Measurements from ENCODE around the gene KRTAP9-9.
"Not testable (repeated sequence)": the region's sequence is repeated elsewhere in the genome, so short reads cannot be mapped to it uniquely, and the experiment has no call there.

DNA sequence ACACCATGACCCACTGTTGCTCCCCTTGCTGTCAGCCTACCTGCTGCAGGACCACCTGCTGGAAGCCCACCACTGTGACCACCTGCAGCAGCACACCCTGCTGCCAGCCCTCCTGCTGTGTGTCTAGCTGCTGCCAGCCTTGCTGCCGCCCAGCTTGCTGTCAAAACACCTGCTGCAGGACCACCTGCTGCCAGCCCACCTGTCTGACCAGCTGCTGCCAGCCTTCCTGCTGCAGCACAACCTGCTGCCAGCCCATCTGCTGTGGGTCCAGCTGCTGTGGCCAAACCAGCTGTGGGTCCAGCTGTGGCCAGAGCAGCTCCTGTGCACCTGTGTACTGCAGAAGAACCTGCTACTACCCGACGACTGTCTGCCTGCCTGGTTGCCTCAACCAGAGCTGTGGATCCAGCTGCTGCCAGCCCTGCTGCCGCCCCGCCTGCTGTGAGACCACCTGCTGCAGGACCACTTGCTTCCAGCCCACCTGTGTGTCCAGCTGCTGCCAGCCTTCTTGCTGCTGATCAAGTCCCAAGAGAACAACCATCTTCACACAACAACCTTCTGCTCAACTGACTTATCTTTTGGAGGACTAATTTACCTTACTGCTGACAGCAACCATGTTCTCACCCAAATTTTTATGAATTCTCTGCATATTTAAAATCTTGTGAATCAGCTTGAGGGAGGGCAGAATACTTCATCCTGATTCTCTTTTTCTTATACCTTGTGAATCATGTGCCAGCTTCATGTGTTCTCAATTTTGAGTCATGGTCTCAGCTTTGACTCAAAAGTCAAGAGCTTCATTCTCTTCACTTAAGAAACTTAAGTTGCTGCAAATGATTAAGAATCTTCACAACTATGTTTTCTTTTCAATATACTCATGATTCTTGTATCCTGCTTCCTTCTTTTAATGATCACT is at the start of gene KRTAP9-9:
- TF ChIP-seq, protein P1, sequence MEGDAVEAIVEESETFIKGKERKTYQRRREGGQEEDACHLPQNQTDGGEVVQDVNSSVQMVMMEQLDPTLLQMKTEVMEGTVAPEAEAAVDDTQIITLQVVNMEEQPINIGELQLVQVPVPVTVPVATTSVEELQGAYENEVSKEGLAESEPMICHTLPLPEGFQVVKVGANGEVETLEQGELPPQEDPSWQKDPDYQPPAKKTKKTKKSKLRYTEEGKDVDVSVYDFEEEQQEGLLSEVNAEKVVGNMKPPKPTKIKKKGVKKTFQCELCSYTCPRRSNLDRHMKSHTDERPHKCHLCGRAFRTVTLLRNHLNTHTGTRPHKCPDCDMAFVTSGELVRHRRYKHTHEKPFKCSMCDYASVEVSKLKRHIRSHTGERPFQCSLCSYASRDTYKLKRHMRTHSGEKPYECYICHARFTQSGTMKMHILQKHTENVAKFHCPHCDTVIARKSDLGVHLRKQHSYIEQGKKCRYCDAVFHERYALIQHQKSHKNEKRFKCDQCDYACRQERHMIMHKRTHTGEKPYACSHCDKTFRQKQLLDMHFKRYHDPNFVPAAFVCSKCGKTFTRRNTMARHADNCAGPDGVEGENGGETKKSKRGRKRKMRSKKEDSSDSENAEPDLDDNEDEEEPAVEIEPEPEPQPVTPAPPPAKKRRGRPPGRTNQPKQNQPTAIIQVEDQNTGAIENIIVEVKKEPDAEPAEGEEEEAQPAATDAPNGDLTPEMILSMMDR (IDR thresholded peaks at IDR 0.05; ENCODE audit: low read depth, low read length) = not testable (repeated sequence)
- TF ChIP-seq POLR2A (IDR thresholded peaks at IDR 0.05; ENCODE audit: extremely low read depth, insufficient read length); MYC (IDR thresholded peaks at IDR 0.05; ENCODE audit: low read depth, low read length): not testable (repeated sequence)

All from NB4 (cell line).